ENCODE results near the gene AKT3. TPM values are rescaled to one million over a fixed set of nuclear protein-coding genes. Genes with fewer than 3 reads are reported as not detected.
A peak's percentile ranks its signal among the peaks of the same experiment; 100 is the strongest.

The AKT3 gene
- total and polyA plus RNA-seq, 2 of the 8 experiments (the other 6 are each of a cell fraction or from before 2014, with no cell fraction given), result 6.0 to 36.4 TPM

DNA sequence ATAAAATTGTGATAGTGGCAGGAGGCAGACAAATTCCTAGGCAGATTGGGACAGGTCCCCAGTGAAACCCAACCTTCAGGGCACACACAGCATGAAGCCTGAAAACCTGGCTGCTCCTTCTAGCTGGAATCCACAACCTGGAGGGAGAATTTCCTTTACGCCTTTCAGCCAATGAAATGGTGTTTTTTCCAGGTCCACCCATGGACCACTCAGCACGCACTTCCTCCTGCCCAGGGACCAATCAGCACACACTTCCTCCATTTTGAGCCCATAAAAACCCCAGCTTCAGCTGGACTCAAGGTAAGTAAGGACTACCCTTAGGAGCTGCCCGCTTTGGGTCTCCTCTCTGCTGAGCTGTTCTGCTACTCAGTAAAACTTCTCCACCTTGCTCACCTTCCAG is 120.1 kb downstream of the AKT3 start:
- Histone ChIP-seq H3K23ac (ENCODE audit: insufficient read length) (no peak overlapping the region), H3K4ac (replicated peaks; ENCODE audit: insufficient read length, low read depth, low read length) (no peak overlapping the region), H4K20me1 (replicated peaks in 1 of 2; ENCODE audit: control insufficient read depth in 1 of 2, insufficient read depth in 2 of 2, low read length in 2 of 2) (no peaks in the 10 kb centered on the region), H3K79me1 (ENCODE audit: low read depth, low read length) (no peaks in the 10 kb centered on the region; the same call in 1 of the 2 replicates), H4K8ac (ENCODE audit: extremely low read depth, insufficient read depth, low read length) (peak overlapping the region; percentile 69; the same call in 1 of the 2 replicates), H3K4me3 (ENCODE audit: extremely low read depth in 1 of 4, insufficient read depth in 2 of 4, low read depth in 3 of 4, low read length in 4 of 4) (no peak overlapping the region), H2BK5ac (ENCODE audit: low read depth, low read length) (peak overlapping the region; percentile 67; the same call in 1 of the 2 replicates), H3K14ac (ENCODE audit: insufficient read length) (no peak overlapping the region), H2AFZ (ENCODE audit: low read length) (no peak overlapping the region), H3K56ac (replicated peaks; ENCODE audit: insufficient read length, low read depth, low read length) (no peak overlapping the region), H2BK20ac (ENCODE audit: low read length) (no peak overlapping the region), H3K27ac (ENCODE audit: low read depth, low read length) (no peak overlapping the region), H2BK15ac (ENCODE audit: low read length) (no peak overlapping the region), H3K27me3 (replicated peaks in 1 of 4; ENCODE audit: control insufficient read depth in 3 of 4, extremely low read depth in 1 of 4, insufficient read depth in 3 of 4, low read length in 3 of 4) (no peaks in the 10 kb centered on the region), H3K4me1 (replicated peaks in 1 of 4; ENCODE audit: control insufficient read depth in 3 of 4, insufficient read depth in 4 of 4, low read length in 3 of 4) (peaks cover 0 to 11% (median 9%) of the 10 kb centered on the region in 4 experiments; a peak in 4 of 7 replicates), H4K5ac (ENCODE audit: insufficient read length, low read depth, low read length) (no peak overlapping the region), H2BK12ac (ENCODE audit: low read depth, low read length) (peak overlapping the region; percentile 88), H3K36me3 (ENCODE audit: control insufficient read depth in 2 of 4, insufficient read depth in 4 of 4, low read length in 3 of 4) (no peaks in the 10 kb centered on the region), H3K79me2 (ENCODE audit: control insufficient read depth in 1 of 2, insufficient read depth in 2 of 2, low read length in 2 of 2) (peaks cover 0 to 2% of the 10 kb centered on the region in 2 experiments; a peak in 1 of 4 replicates), H2BK120ac (replicated peaks; ENCODE audit: low read depth, low read length) (no peak overlapping the region), H3K23me2 (ENCODE audit: low read depth, low read length) (no peaks in the 10 kb centered on the region), H3K9me3 (ENCODE audit: insufficient read depth in 2 of 2, low read depth in 1 of 2, low read length in 1 of 2) (no peaks in the 10 kb centered on the region; a peak in 1 of 4 replicates), H4K91ac (replicated peaks; ENCODE audit: insufficient read length, low read length) (peak overlapping the region; percentile 66), H3K18ac (ENCODE audit: extremely low read depth, low read length) (0 out of 2 replicates have a peak overlapping the region, but pooled peaks have one; percentile 62), H3K4me2 (ENCODE audit: insufficient read depth in 1 of 2, low read depth in 2 of 2, low read length in 2 of 2) (no peak overlapping the region), H3K9ac (replicated peaks in 1 of 4; ENCODE audit: extremely low read depth in 1 of 4, low read depth in 3 of 4, low read length in 3 of 4) (no peak overlapping the region), H2AK5ac (ENCODE audit: low read depth, low read length) (0 out of 2 replicates have a peak overlapping the region, but pooled peaks have one; percentile 89)
- 93% methylated on average over 3 of the region's 3 CpGs; no CpG with 5 or more reads in 1 of the 2 experiments for WGBS, 2 experiments (ENCODE audit: extremely low coverage in 1 of 2, insufficient coverage in 1 of 2, insufficient read length in 1 of 2, insufficient replicate concordance in 2 of 2, low coverage in 1 of 2, low lambda C conversion rate in 2 of 2, missing lambda C conversion rate in 1 of 2)
- no peak for DNase-seq (ENCODE audit: low read depth in 1 of 2, low spot score in 2 of 2)
- FAIRE-seq, result peak; percentile 71
- ChIA-PET POLR2A (ENCODE audit: partially characterized antibody) (interaction anchor here (1.1 to 1.7 kb wide), 2 partner anchors 10 to 15 kb away, joined by 3 to 7 read pairs; no protein-coding TSS in a partner anchor), CTCF (ENCODE audit: partially characterized antibody) (interaction anchor here (1.3 to 1.6 kb wide), 3 partner anchors 14 to 22 kb away, joined by 3 to 5 read pairs (median 4); no protein-coding TSS in a partner anchor)
- no peak for TF ChIP-seq HDAC2 (IDR thresholded peaks at IDR 0.05; ENCODE audit: borderline replicate concordance in 1 of 2, low read depth in 2 of 2, low read length in 2 of 2)
- no peak for TF ChIP-seq BACH1 (IDR thresholded peaks at IDR 0.05; ENCODE audit: low read length)
- no peak for TF ChIP-seq SUZ12 (IDR thresholded peaks at IDR 0.05; ENCODE audit: low read length)

Measured in H1 (cell line).